Peyer's patch (tissue), 4 donors: ENCODE measurements around the gene NUDT6. TPM values are rescaled to one million over a fixed set of nuclear protein-coding genes. Genes with fewer than 3 reads are reported as not detected.

Experiments used
- DNase-seq, 3 donors: peaks; one replicate each; pipeline ENCODE4 v3.0.0-alpha.2; 2017 to 2019
- H3K27ac ChIP-seq, 4 donors: fragments of 200-600 bp; sonication (generic); one replicate each; pipeline ENCODE4 v1.5.1; 2016 to 2019
- H3K27me3 ChIP-seq, 2 donors: fragments of 200-600 bp; sonication (generic); one replicate each; pipeline ENCODE4 v1.5.1; 2019
- H3K36me3 ChIP-seq, 3 donors: fragments of 200-600 bp; sonication (generic); one replicate each; pipeline ENCODE4 v1.5.1; 2016 to 2019
- H3K4me1 ChIP-seq, 4 donors: fragments of 200-600 bp; sonication (generic); one replicate each; pipeline ENCODE4 v1.5.1; 2016 to 2019
- H3K4me3 ChIP-seq, 4 donors: fragments of 200-600 bp; sonication (generic); 1 replicate in 3 of 4; 2 replicates in 1 of 4; pipeline ENCODE4 v1.5.1; 2016 to 2019; ENCODE audit warnings: mild to moderate bottlenecking in 1 of 4
- H3K9me3 ChIP-seq, 4 donors: fragments of 200-600 bp; sonication (generic); one replicate each; pipeline ENCODE4 v1.5.1; 2016 to 2019; ENCODE audit warnings: mild to moderate bottlenecking in 1 of 4
- CTCF ChIP-seq, 6 experiments: fragments of 450-650 bp in 4 of 6; fragments of 200-600 bp in 2 of 6; sonication (generic) in 1 of 6; IDR thresholded peaks; one replicate each; pipeline ENCODE4 v1.5.1; 2017 to 2019; ENCODE audit warnings: antibody characterized with exemption in 6 of 6, mild to moderate bottlenecking in 3 of 6, moderate library complexity in 1 of 6
- POLR2A ChIP-seq, 2 donors: fragments of 450-650 bp; IDR thresholded peaks; one replicate each; pipeline ENCODE4 v1.5.1; 2017; ENCODE audit warnings: antibody characterized with exemption in 2 of 2, mild to moderate bottlenecking in 2 of 2, moderate library complexity in 2 of 2
- total RNA-seq, 4 donors: library from RNA; depleted of rRNA; stranded (reverse); fragments of >200 nt; gene quantifications; one replicate each; pipeline ENCODE4 v1.1.0, GENCODE V29; 2016

The NUDT6 gene
- total RNA-seq, 4 donors from 2014 or later, result 8.7 to 12.4 (median 10.5) TPM

DNA sequence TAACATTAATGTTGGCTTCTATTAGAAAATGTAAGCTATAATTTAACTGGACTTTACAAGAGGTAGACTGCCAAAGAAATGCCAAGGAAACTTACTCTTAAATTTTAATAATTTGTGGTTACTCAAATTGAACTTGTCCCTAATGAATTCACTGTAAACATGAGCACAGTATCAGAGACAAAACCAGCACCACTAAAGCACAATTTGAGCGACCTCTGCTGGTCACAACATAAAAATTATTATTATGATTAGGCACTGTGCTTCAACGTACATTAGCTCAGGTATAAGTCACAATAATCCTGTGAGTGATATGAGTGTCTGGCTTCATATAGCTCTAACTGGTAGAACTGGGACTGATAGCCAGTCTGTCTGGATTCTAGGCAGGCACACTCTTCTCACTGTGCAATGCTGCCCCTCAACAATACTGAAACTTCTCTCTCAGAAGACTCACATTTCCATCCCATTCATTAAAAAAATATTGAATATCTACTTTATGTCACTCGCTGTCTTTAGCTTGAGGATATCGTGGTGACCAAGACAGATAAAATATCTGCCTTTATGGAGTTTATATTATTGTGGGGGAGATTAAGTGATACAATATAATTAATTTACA lies 8.0 kb downstream of the NUDT6 start:
- H3K27me3 ChIP-seq, result no peaks in the 10 kb centered on the region
- DNase-seq, result no peak

DNA sequence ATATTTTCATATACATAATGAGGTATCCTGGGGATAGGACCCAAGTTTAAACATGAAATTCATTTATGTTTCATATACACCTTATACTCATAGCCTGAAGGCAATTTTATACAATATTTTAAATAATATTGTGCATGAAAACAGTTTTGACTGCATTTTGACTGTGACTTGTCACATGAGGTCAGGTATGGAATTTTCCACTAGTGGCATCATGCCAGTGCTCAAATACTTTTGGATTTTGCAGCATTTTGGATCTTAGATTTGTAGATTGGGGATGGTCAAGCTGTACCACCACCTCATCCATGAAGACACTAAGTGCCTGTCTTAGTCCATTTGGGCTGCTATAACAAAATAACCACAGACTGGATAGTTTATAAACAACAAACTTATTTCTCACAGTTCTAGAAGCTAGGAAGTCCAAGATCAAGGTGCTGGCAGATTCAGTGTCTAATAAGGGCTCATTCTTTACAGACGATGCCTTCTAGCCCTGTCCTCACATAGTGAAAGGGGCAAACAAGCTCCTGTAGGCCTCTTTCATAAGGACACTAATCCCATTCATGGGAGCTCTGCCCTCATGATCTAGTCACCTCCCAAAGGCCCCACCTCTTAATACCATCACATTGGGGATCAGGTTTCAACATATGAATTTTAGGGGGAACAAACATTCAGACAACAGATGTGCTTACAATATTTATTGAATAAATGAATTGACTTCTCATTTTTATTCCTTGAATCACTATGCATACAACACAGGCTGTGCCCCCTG lies 9.4 kb downstream of the NUDT6 start:
- H3K27me3 ChIP-seq, result no peaks in the 10 kb centered on the region
- no peaks in the 10 kb centered on the region for H3K9me3 ChIP-seq
- TF ChIP-seq POLR2A (IDR thresholded peaks at IDR 0.05) (no peak), CTCF (IDR thresholded peaks at IDR 0.05) (no peak)

More for the DNA sequence above, 8.0 kb downstream of the NUDT6 start:
- TF ChIP-seq CTCF (IDR thresholded peaks at IDR 0.05) (peak in 4 of 6 experiments; percentile 40 to 63 (median 46)), POLR2A (IDR thresholded peaks at IDR 0.05) (no peak)
- Histone ChIP-seq H3K27ac (no peak overlapping the region), H3K4me3 (no peak overlapping the region), H3K9me3 (no peaks in the 10 kb centered on the region), H3K4me1 (no peaks in the 10 kb centered on the region), H3K36me3 (no peaks in the 10 kb centered on the region)

GRCh38 chr4:122911588-122911987 lies 10.8 kb downstream of the NUDT6 start:
- TF ChIP-seq POLR2A (IDR thresholded peaks at IDR 0.05) (no peak), CTCF (IDR thresholded peaks at IDR 0.05) (no peak)
- Histone ChIP-seq H3K27me3 (no peaks in the 10 kb centered on the region), H3K27ac (no peak overlapping the region), H3K4me1 (no peaks in the 10 kb centered on the region), H3K4me3 (no peak overlapping the region), H3K9me3 (no peaks in the 10 kb centered on the region), H3K36me3 (no peaks in the 10 kb centered on the region)
- DNase-seq, result no peak

More for the DNA sequence above, 9.4 kb downstream of the NUDT6 start:
- H3K4me1 ChIP-seq, result no peaks in the 10 kb centered on the region
- no peak for DNase-seq
- no peak overlapping the region for H3K4me3 ChIP-seq
- H3K27ac ChIP-seq, result no peak overlapping the region
- H3K36me3 ChIP-seq, result no peaks in the 10 kb centered on the region

GRCh38 chr4:122909683-122910082 lies 12.7 kb downstream of the NUDT6 start:
- no peak for DNase-seq
- Histone ChIP-seq H3K27me3 (no peaks in the 10 kb centered on the region), H3K4me1 (no peaks in the 10 kb centered on the region), H3K4me3 (no peak overlapping the region), H3K27ac (no peak overlapping the region), H3K36me3 (no peaks in the 10 kb centered on the region), H3K9me3 (no peaks in the 10 kb centered on the region)
- no peak for TF ChIP-seq CTCF (IDR thresholded peaks at IDR 0.05)
- TF ChIP-seq POLR2A (IDR thresholded peaks at IDR 0.05), result no peak

GRCh38 chr4:122908223-122908622 lies 14.2 kb downstream of the NUDT6 start:
- no peak overlapping the region for H3K4me3 ChIP-seq
- no peaks in the 10 kb centered on the region for H3K27me3 ChIP-seq
- H3K9me3 ChIP-seq, result no peaks in the 10 kb centered on the region
- H3K4me1 ChIP-seq, result no peaks in the 10 kb centered on the region
- no peak overlapping the region for H3K27ac ChIP-seq
- no peaks in the 10 kb centered on the region for H3K36me3 ChIP-seq
- no peak for TF ChIP-seq CTCF (IDR thresholded peaks at IDR 0.05)
- no peak for TF ChIP-seq POLR2A (IDR thresholded peaks at IDR 0.05)
- DNase-seq, result no peak
